ENCODE measurements around the gene ABCC5.

Gene ABCC5

GRCh38 chr3:183895774-183896173 lies 121.9 kb downstream of the ABCC5 start:
- no peak for ATAC-seq (ENCODE audit: low read depth)
- no peak overlapping the region for H3K4me3 ChIP-seq (ENCODE audit: severe bottlenecking)
- H3K36me3 ChIP-seq (ENCODE audit: low read depth): no peaks in the 10 kb centered on the region
- TF ChIP-seq CTCF (IDR thresholded peaks at IDR 0.05; ENCODE audit: poor library complexity, severe bottlenecking): peak; percentile 0
- H3K27me3 ChIP-seq (ENCODE audit: insufficient read depth, poor library complexity, severe bottlenecking): no peaks in the 10 kb centered on the region
- H3K9me3 ChIP-seq (ENCODE audit: severe bottlenecking): no peaks in the 10 kb centered on the region
- no peak for DNase-seq (ENCODE audit: low spot score)
- no peaks in the 10 kb centered on the region for H3K4me1 ChIP-seq (ENCODE audit: insufficient read depth, poor library complexity, severe bottlenecking)
- no peak overlapping the region for H3K27ac ChIP-seq (ENCODE audit: poor library complexity, severe bottlenecking)

GRCh38 chr3:183895296-183895695 lies 122.4 kb downstream of the ABCC5 start:
- Histone ChIP-seq H3K27ac (ENCODE audit: poor library complexity, severe bottlenecking) (no peak overlapping the region), H3K4me1 (ENCODE audit: insufficient read depth, poor library complexity, severe bottlenecking) (no peaks in the 10 kb centered on the region), H3K4me3 (ENCODE audit: severe bottlenecking) (no peak overlapping the region), H3K36me3 (ENCODE audit: low read depth) (no peaks in the 10 kb centered on the region), H3K9me3 (ENCODE audit: severe bottlenecking) (no peaks in the 10 kb centered on the region), H3K27me3 (ENCODE audit: insufficient read depth, poor library complexity, severe bottlenecking) (no peaks in the 10 kb centered on the region)
- peak; percentile 87 for TF ChIP-seq CTCF (IDR thresholded peaks at IDR 0.05; ENCODE audit: poor library complexity, severe bottlenecking)
- 0 out of 3 replicates have a peak, but pooled peaks have one; percentile 51 for ATAC-seq (ENCODE audit: low read depth)
- no peak for DNase-seq (ENCODE audit: low spot score)

GRCh38 chr3:183892610-183893214 lies 125.0 kb downstream of the ABCC5 start:
- TF ChIP-seq CTCF (IDR thresholded peaks at IDR 0.05; ENCODE audit: poor library complexity, severe bottlenecking): no peak
- no peak for DNase-seq (ENCODE audit: low spot score)
- no peak overlapping the region for H3K27ac ChIP-seq (ENCODE audit: poor library complexity, severe bottlenecking)

GRCh38 chr3:183885766-183886165 lies 131.9 kb downstream of the ABCC5 start:
- Histone ChIP-seq H3K4me1 (ENCODE audit: insufficient read depth, poor library complexity, severe bottlenecking) (peaks cover 12% of the 10 kb centered on the region), H3K9me3 (ENCODE audit: severe bottlenecking) (no peaks in the 10 kb centered on the region), H3K36me3 (ENCODE audit: low read depth) (peaks cover 9% of the 10 kb centered on the region), H3K27me3 (ENCODE audit: insufficient read depth, poor library complexity, severe bottlenecking) (no peaks in the 10 kb centered on the region), H3K27ac (ENCODE audit: poor library complexity, severe bottlenecking) (no peak overlapping the region), H3K4me3 (ENCODE audit: severe bottlenecking) (no peak overlapping the region)
- TF ChIP-seq CTCF (IDR thresholded peaks at IDR 0.05; ENCODE audit: poor library complexity, severe bottlenecking): no peak
- DNase-seq (ENCODE audit: low spot score) (no peak), ATAC-seq (ENCODE audit: low read depth) (no peak)

More at GRCh38 chr3:183892610-183893214, 125.0 kb downstream of the ABCC5 start:
- no peaks in the 10 kb centered on the region for H3K27me3 ChIP-seq (ENCODE audit: insufficient read depth, poor library complexity, severe bottlenecking)
- H3K4me1 ChIP-seq (ENCODE audit: insufficient read depth, poor library complexity, severe bottlenecking): no peaks in the 10 kb centered on the region
- no peaks in the 10 kb centered on the region for H3K9me3 ChIP-seq (ENCODE audit: severe bottlenecking)
- ATAC-seq (ENCODE audit: low read depth): no peak
- no peak overlapping the region for H3K4me3 ChIP-seq (ENCODE audit: severe bottlenecking)
- H3K36me3 ChIP-seq (ENCODE audit: low read depth): no peaks in the 10 kb centered on the region

All from RWPE2 (cell line).